ENCODE data around the gene UBFD1.
"Not testable (repeated sequence)": the region's sequence is repeated elsewhere in the genome, so short reads cannot be mapped to it uniquely, and the experiment has no call there.

Gene UBFD1

GRCh38 chr16:23539984-23540816 is 17.3 kb upstream of the UBFD1 start:
- DNase-seq (ENCODE audit: low read depth, low spot score): no peak
- Histone ChIP-seq H3K27me3 (ENCODE audit: insufficient read depth, insufficient read length) (no peaks in the 10 kb centered on the region), H3K4me3 (ENCODE audit: insufficient read length, low read depth) (no peak overlapping the region), H3K4me1 (ENCODE audit: insufficient read depth, insufficient read length) (no peaks in the 10 kb centered on the region), H3K36me3 (ENCODE audit: insufficient read depth, insufficient read length, low read length) (peaks cover 93% of the 10 kb centered on the region), H3K9ac (ENCODE audit: insufficient read length, low read depth) (no peak overlapping the region), H3K9me3 (ENCODE audit: insufficient read depth, low read length) (no peaks in the 10 kb centered on the region)
- TF ChIP-seq SUZ12 (IDR thresholded peaks at IDR 0.05; ENCODE audit: extremely low read depth, insufficient read depth, insufficient read length) (no peak), YY1 (IDR thresholded peaks at IDR 0.05; ENCODE audit: insufficient read depth, insufficient read length) (no peak), ZNF274 (IDR thresholded peaks at IDR 0.05; ENCODE audit: low read depth, low read length) (no peak)

- not testable (repeated sequence) for H3K9me3 ChIP-seq (ENCODE audit: insufficient read depth, low read length)
Measured at GRCh38 chr16:23540817-23541178, 16.7 kb upstream of the UBFD1 start.

GRCh38 chr16:23544436-23544835 is 13.1 kb upstream of the UBFD1 start:
- TF ChIP-seq ZNF274 (IDR thresholded peaks at IDR 0.05; ENCODE audit: low read depth, low read length) (no peak), SUZ12 (IDR thresholded peaks at IDR 0.05; ENCODE audit: extremely low read depth, insufficient read depth, insufficient read length) (no peak), YY1 (IDR thresholded peaks at IDR 0.05; ENCODE audit: insufficient read depth, insufficient read length) (no peak)
- DNase-seq (ENCODE audit: low read depth, low spot score): no peak
- Histone ChIP-seq H3K4me1 (ENCODE audit: insufficient read depth, insufficient read length) (no peaks in the 10 kb centered on the region), H3K36me3 (ENCODE audit: insufficient read depth, insufficient read length, low read length) (peaks cover 92% of the 10 kb centered on the region), H3K4me3 (ENCODE audit: insufficient read length, low read depth) (no peak overlapping the region), H3K27me3 (ENCODE audit: insufficient read depth, insufficient read length) (no peaks in the 10 kb centered on the region), H3K9ac (ENCODE audit: insufficient read length, low read depth) (no peak overlapping the region), H3K9me3 (ENCODE audit: insufficient read depth, low read length) (no peaks in the 10 kb centered on the region)

More at GRCh38 chr16:23540817-23541178, 16.7 kb upstream of the UBFD1 start:
- DNase-seq (ENCODE audit: low read depth, low spot score); H3K27me3 ChIP-seq (ENCODE audit: insufficient read depth, insufficient read length); H3K4me1 ChIP-seq (ENCODE audit: insufficient read depth, insufficient read length); H3K9ac ChIP-seq (ENCODE audit: insufficient read length, low read depth); H3K4me3 ChIP-seq (ENCODE audit: insufficient read length, low read depth): not testable (repeated sequence)
- peaks cover 93% of the 10 kb centered on the region for H3K36me3 ChIP-seq (ENCODE audit: insufficient read depth, insufficient read length, low read length)

- Histone ChIP-seq H3K27me3 (ENCODE audit: insufficient read depth, insufficient read length) (no peaks in the 10 kb centered on the region), H3K9ac (ENCODE audit: insufficient read length, low read depth) (no peak overlapping the region), H3K36me3 (ENCODE audit: insufficient read depth, insufficient read length, low read length) (peaks cover 90% of the 10 kb centered on the region), H3K4me1 (ENCODE audit: insufficient read depth, insufficient read length) (no peaks in the 10 kb centered on the region), H3K9me3 (ENCODE audit: insufficient read depth, low read length) (no peaks in the 10 kb centered on the region), H3K4me3 (ENCODE audit: insufficient read length, low read depth) (no peak overlapping the region)
- no peak for DNase-seq (ENCODE audit: low read depth, low spot score)
- TF ChIP-seq YY1 (IDR thresholded peaks at IDR 0.05; ENCODE audit: insufficient read depth, insufficient read length) (no peak), ZNF274 (IDR thresholded peaks at IDR 0.05; ENCODE audit: low read depth, low read length) (no peak), SUZ12 (IDR thresholded peaks at IDR 0.05; ENCODE audit: extremely low read depth, insufficient read depth, insufficient read length) (no peak)
Measured at GRCh38 chr16:23549938-23550337, 7.6 kb upstream of the UBFD1 start.

- H3K27me3 ChIP-seq (ENCODE audit: insufficient read depth, insufficient read length): no peaks in the 10 kb centered on the region
- H3K4me3 ChIP-seq (ENCODE audit: insufficient read length, low read depth): no peak overlapping the region
- no peak overlapping the region for H3K9ac ChIP-seq (ENCODE audit: insufficient read length, low read depth)
- TF ChIP-seq ZNF274 (IDR thresholded peaks at IDR 0.05; ENCODE audit: low read depth, low read length) (no peak), SUZ12 (IDR thresholded peaks at IDR 0.05; ENCODE audit: extremely low read depth, insufficient read depth, insufficient read length) (no peak), YY1 (IDR thresholded peaks at IDR 0.05; ENCODE audit: insufficient read depth, insufficient read length) (no peak)
- peaks cover 86% of the 10 kb centered on the region for H3K36me3 ChIP-seq (ENCODE audit: insufficient read depth, insufficient read length, low read length)
- no peak for DNase-seq (ENCODE audit: low read depth, low spot score)
- H3K4me1 ChIP-seq (ENCODE audit: insufficient read depth, insufficient read length): no peaks in the 10 kb centered on the region
- no peaks in the 10 kb centered on the region for H3K9me3 ChIP-seq (ENCODE audit: insufficient read depth, low read length)
Measured at GRCh38 chr16:23552161-23552560, 5.4 kb upstream of the UBFD1 start.

GRCh38 chr16:23554536-23554935 is 3.0 kb upstream of the UBFD1 start:
- H3K36me3 ChIP-seq (ENCODE audit: insufficient read depth, insufficient read length, low read length): peaks cover 84% of the 10 kb centered on the region

GRCh38 chr16:23557779-23558702 is 514 bp downstream of the UBFD1 start:
- peak overlapping the region; percentile 94 for H3K4me3 ChIP-seq (ENCODE audit: insufficient read length, low read depth)

More at GRCh38 chr16:23554536-23554935, 3.0 kb upstream of the UBFD1 start:
- no peaks in the 10 kb centered on the region for H3K27me3 ChIP-seq (ENCODE audit: insufficient read depth, insufficient read length)
- no peaks in the 10 kb centered on the region for H3K4me1 ChIP-seq (ENCODE audit: insufficient read depth, insufficient read length)
- no peak for DNase-seq (ENCODE audit: low read depth, low spot score)
- H3K9me3 ChIP-seq (ENCODE audit: insufficient read depth, low read length): no peaks in the 10 kb centered on the region
- TF ChIP-seq SUZ12 (IDR thresholded peaks at IDR 0.05; ENCODE audit: extremely low read depth, insufficient read depth, insufficient read length) (no peak), ZNF274 (IDR thresholded peaks at IDR 0.05; ENCODE audit: low read depth, low read length) (no peak), YY1 (IDR thresholded peaks at IDR 0.05; ENCODE audit: insufficient read depth, insufficient read length) (no peak)
- H3K9ac ChIP-seq (ENCODE audit: insufficient read length, low read depth): peak overlapping the region; percentile 53
- H3K4me3 ChIP-seq (ENCODE audit: insufficient read length, low read depth): no peak overlapping the region

More at GRCh38 chr16:23557779-23558702, 514 bp downstream of the UBFD1 start:
- TF ChIP-seq YY1 (IDR thresholded peaks at IDR 0.05; ENCODE audit: insufficient read depth, insufficient read length) (no peak), SUZ12 (IDR thresholded peaks at IDR 0.05; ENCODE audit: extremely low read depth, insufficient read depth, insufficient read length) (no peak), ZNF274 (IDR thresholded peaks at IDR 0.05; ENCODE audit: low read depth, low read length) (no peak)
- Histone ChIP-seq H3K27me3 (ENCODE audit: insufficient read depth, insufficient read length) (no peaks in the 10 kb centered on the region), H3K4me1 (ENCODE audit: insufficient read depth, insufficient read length) (no peaks in the 10 kb centered on the region), H3K9me3 (ENCODE audit: insufficient read depth, low read length) (no peaks in the 10 kb centered on the region), H3K9ac (ENCODE audit: insufficient read length, low read depth) (peak overlapping the region; percentile 97), H3K36me3 (ENCODE audit: insufficient read depth, insufficient read length, low read length) (peaks cover 87% of the 10 kb centered on the region)
- no peak for DNase-seq (ENCODE audit: low read depth, low spot score)

Data from NT2/D1 (cell line).